Subcutaneous abdominal adipose tissue (tissue), 5 donors: ENCODE measurements around the gene KCNQ1.

ENCODE experiments used
- H3K27ac ChIP-seq: one replicate; pipeline ENCODE4 v1.7.0; 2013; ENCODE audit warnings: low read depth, mild to moderate bottlenecking, inconsistent platforms, low read length, moderate library complexity
- H3K27me3 ChIP-seq, 5 donors: one replicate each; pipeline ENCODE4 v1.7.0; 2013; ENCODE audit warnings: low read length in 5 of 5, inconsistent platforms in 1 of 5; ENCODE audit not compliant: control insufficient read depth in 5 of 5, insufficient read depth in 4 of 5
- H3K36me3 ChIP-seq, 5 donors: one replicate each; pipeline ENCODE4 v1.7.0; 2013; ENCODE audit warnings: low read length in 5 of 5; ENCODE audit not compliant: control insufficient read depth in 5 of 5, insufficient read depth in 5 of 5
- H3K4me1 ChIP-seq, 5 donors: one replicate each; pipeline ENCODE4 v1.7.0; 2013; ENCODE audit warnings: low read length in 5 of 5, mild to moderate bottlenecking in 3 of 5, moderate library complexity in 1 of 5; ENCODE audit not compliant: control insufficient read depth in 5 of 5, insufficient read depth in 5 of 5
- H3K4me3 ChIP-seq, 5 donors: one replicate each; pipeline ENCODE4 v1.7.0; 2013; ENCODE audit warnings: low read length in 5 of 5, low read depth in 1 of 5
- H3K9ac ChIP-seq, 5 donors: one replicate each; pipeline ENCODE4 v1.7.0; 2013; ENCODE audit warnings: low read length in 5 of 5, mild to moderate bottlenecking in 4 of 5, moderate library complexity in 3 of 5
- H3K9me3 ChIP-seq, 5 donors: one replicate each; pipeline ENCODE4 v1.7.0; 2013; ENCODE audit warnings: low read length in 5 of 5; ENCODE audit not compliant: control insufficient read depth in 5 of 5
- donor health status: healthy.
- donor health status: healthy.
- donor health status: healthy.
- donor health status: healthy.
- donor health status: healthy.

The KCNQ1 gene

DNA sequence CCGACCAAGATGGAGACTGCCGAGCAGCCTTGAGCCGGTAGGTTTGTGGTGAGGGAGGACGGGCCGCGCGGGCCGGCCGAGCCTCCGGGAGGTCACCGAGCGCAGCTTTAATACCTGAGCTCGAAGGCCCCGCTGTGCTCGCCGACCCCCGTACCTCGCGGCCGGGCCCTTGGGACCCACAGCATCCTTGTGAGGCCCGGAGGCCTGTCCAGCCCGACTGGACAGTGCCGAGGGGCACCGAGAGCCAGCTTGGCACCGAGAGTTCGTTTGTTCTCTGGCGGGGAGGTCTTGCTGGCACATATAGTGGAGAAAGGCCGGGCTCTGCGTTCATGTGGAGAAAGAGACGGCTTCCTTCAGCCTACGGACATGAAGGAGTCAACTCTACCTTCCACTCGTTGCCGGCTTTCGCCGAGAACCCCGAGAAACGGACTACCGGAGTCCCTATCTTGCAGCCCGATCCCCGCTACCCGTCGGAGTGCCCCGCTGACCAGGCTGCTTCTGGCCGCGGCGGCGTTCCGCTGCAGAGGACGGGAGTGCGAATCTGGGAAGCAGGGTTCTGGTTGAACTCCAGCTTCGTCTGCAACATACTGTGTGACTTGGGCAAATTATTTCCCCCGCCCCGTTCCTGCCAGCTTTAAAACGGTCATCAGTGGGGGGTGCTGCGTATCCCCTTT lies 43.9 kb upstream of the KCNQ1 start:
- H3K4me1 ChIP-seq = peaks cover 5 to 36% (median 31%) of the 10 kb centered on the region in 5 donors
- peaks cover 0 to 57% (median 49%) of the 10 kb centered on the region in 5 donors for H3K36me3 ChIP-seq
- H3K4me3 ChIP-seq = peak overlapping the region; percentile 94 to 99 (median 98)
- peaks cover 0 to 4% (median 0%) of the 10 kb centered on the region in 5 donors for H3K27me3 ChIP-seq
- peak overlapping the region; percentile 77 to 99 (median 97) for H3K9ac ChIP-seq
- no peaks in the 10 kb centered on the region for H3K9me3 ChIP-seq
- peak overlapping the region; percentile 79 for H3K27ac ChIP-seq

- Histone ChIP-seq H3K4me3 (peak overlapping the region; percentile 94 to 99 (median 98)), H3K27ac (peak overlapping the region; percentile 79), H3K36me3 (peaks cover 0 to 51% (median 43%) of the 10 kb centered on the region in 5 donors), H3K4me1 (peaks cover 5 to 36% (median 31%) of the 10 kb centered on the region in 5 donors), H3K27me3 (peaks cover 0 to 4% (median 0%) of the 10 kb centered on the region in 5 donors), H3K9me3 (no peaks in the 10 kb centered on the region), H3K9ac (peak overlapping the region; percentile 77 to 99 (median 97))
Measured at GRCh38 chr11:2401436-2401984, 43.3 kb upstream of the KCNQ1 start.

DNA sequence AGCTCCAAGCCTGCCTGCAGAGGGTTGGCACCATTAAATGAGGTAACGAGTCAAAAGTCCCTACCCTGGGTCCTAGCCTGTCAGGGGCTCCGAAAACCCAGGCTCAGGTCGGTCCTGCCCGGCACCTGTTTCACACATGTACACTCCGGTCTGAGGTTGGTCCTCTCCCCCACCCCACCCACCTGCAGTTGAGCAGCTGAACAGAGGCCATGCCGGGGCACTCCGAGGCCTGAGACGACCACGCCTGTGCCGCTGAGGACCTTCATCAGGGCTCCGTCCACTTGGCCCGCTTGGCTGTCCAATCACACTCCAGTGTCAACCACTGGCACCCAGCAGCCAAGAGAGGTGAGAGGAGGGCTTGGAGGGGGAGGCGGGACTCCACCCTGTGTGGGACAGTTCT lies 42.7 kb upstream of the KCNQ1 start:
- H3K27ac ChIP-seq = no peak overlapping the region
- H3K27me3 ChIP-seq = peaks cover 0 to 4% (median 0%) of the 10 kb centered on the region in 5 donors
- H3K9me3 ChIP-seq = no peaks in the 10 kb centered on the region
- H3K9ac ChIP-seq = peak overlapping the region in 3 of 5 donors; percentile 96 to 99 (median 97)
- peaks cover 0 to 45% (median 37%) of the 10 kb centered on the region in 5 donors for H3K36me3 ChIP-seq
- H3K4me1 ChIP-seq = peaks cover 5 to 36% (median 31%) of the 10 kb centered on the region in 5 donors
- H3K4me3 ChIP-seq = peak overlapping the region in 2 of 5 donors; percentile 98 to 99

GRCh38 chr11:2402890-2403645 lies 41.7 kb upstream of the KCNQ1 start:
- Histone ChIP-seq H3K27ac (no peak overlapping the region), H3K9ac (no peak overlapping the region)

DNA sequence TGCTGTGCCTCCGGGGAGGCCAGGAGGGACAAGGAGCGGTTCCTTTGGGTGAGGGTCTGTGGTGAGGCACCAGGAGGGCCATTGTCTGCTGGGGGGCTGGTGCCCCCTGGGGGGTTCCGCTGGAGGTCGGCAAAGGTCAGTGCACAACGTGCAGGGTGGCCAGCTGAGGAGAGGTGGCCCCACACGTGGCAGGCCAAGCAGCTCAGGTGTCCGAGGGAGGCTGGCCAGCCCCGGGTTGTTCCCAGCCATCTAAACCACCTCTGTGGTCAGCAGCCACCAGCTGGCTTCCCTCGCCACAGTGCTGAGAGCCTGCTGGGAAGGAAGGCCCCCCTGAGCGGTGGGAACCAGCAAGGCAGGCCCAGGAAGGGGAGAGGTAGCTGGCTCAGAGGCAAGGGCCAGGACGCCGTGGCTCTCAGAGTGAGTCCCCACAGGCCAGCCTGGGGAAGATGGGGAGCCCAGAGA lies 40.0 kb upstream of the KCNQ1 start:
- peaks cover 0 to 10% (median under 1%) of the 10 kb centered on the region in 5 donors for H3K27me3 ChIP-seq
- no peak overlapping the region for H3K9ac ChIP-seq
- no peaks in the 10 kb centered on the region for H3K9me3 ChIP-seq
- no peak overlapping the region for H3K27ac ChIP-seq
- no peak overlapping the region for H3K4me3 ChIP-seq
- H3K4me1 ChIP-seq = peaks cover 5 to 19% (median 16%) of the 10 kb centered on the region in 5 donors
- peaks cover 0 to 30% (median 26%) of the 10 kb centered on the region in 5 donors for H3K36me3 ChIP-seq

More at GRCh38 chr11:2402890-2403645, 41.7 kb upstream of the KCNQ1 start:
- Histone ChIP-seq H3K4me3 (no peak overlapping the region), H3K27me3 (peaks cover 0 to 4% (median 0%) of the 10 kb centered on the region in 5 donors), H3K36me3 (peaks cover 0 to 37% (median 31%) of the 10 kb centered on the region in 5 donors), H3K9me3 (no peaks in the 10 kb centered on the region), H3K4me1 (peaks cover 5 to 36% (median 31%) of the 10 kb centered on the region in 5 donors)

GRCh38 chr11:2406451-2406850 lies 38.4 kb upstream of the KCNQ1 start:
- peaks cover 0 to 9% (median 4%) of the 10 kb centered on the region in 5 donors for H3K27me3 ChIP-seq
- no peaks in the 10 kb centered on the region for H3K9me3 ChIP-seq
- H3K9ac ChIP-seq = no peak overlapping the region
- H3K4me3 ChIP-seq = no peak overlapping the region
- H3K27ac ChIP-seq = no peak overlapping the region
- H3K4me1 ChIP-seq = peaks cover 0 to 10% (median 9%) of the 10 kb centered on the region in 5 donors
- H3K36me3 ChIP-seq = peaks cover 0 to 30% (median 26%) of the 10 kb centered on the region in 5 donors

DNA sequence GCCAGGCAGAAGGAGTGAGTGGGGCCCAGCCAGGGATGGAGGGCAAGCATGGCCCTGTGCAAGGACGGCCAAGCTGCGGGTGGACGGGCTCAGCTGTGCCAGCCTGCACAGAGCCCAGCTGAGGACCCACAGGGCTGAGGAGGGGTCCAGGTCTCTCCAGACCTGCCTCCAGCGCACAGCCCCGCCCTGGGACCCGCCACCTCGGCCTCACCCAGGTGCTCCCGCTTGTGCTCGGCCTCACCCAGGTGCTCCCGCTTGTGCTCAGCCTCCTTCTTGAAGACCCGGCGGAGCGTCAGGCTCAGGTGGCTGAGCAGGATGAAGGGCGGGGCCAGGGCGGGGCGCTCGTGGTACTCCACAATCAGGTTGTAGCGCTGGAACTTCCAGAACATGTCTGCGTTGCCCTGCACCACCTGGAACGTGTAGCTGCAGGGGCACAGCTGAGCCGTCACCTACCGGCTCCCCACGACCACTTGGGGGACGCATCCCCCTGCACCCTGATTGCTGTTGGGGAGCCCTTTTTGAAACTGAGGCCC lies 37.9 kb upstream of the KCNQ1 start:
- no peak overlapping the region for H3K9ac ChIP-seq
- H3K27ac ChIP-seq = no peak overlapping the region
- H3K27me3 ChIP-seq = peaks cover 0 to 9% (median 4%) of the 10 kb centered on the region in 5 donors
- no peaks in the 10 kb centered on the region for H3K9me3 ChIP-seq
- peaks cover 0 to 5% (median 4%) of the 10 kb centered on the region in 5 donors for H3K4me1 ChIP-seq
- no peak overlapping the region for H3K4me3 ChIP-seq
- peaks cover 0 to 28% (median 24%) of the 10 kb centered on the region in 5 donors for H3K36me3 ChIP-seq

DNA sequence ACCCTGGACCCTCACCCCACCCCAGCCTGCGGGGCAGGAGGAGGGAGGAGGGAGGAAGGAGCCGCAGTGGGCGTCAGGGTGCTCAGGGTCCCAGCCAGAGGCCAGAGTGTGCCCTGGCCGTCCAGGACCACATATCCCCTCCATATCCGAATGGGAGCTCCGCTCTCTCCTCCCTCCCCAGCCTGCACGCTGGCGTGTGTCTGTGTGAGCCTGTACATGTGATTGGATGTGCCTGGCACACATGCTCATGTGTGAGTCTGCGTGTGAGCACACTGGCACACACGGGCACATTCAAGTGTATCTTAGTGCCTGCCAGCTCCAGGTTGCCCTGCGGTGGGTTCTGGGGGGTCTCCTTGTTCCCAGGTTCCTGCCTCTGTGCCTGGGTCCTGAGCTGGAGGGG lies 36.1 kb upstream of the KCNQ1 start:
- Histone ChIP-seq H3K9ac (no peak overlapping the region), H3K4me1 (no peaks in the 10 kb centered on the region), H3K27ac (no peak overlapping the region)

GRCh38 chr11:2409126-2409525 lies 35.7 kb upstream of the KCNQ1 start:
- no peak overlapping the region for H3K4me3 ChIP-seq
- H3K9me3 ChIP-seq = no peaks in the 10 kb centered on the region
- H3K27ac ChIP-seq = no peak overlapping the region
- H3K4me1 ChIP-seq = no peaks in the 10 kb centered on the region
- peaks cover 0 to 9% (median 4%) of the 10 kb centered on the region in 5 donors for H3K27me3 ChIP-seq
- H3K36me3 ChIP-seq = peaks cover 0 to 7% (median 2%) of the 10 kb centered on the region in 5 donors
- H3K9ac ChIP-seq = no peak overlapping the region

More for the DNA sequence above, 36.1 kb upstream of the KCNQ1 start:
- H3K27me3 ChIP-seq = peaks cover 0 to 9% (median 4%) of the 10 kb centered on the region in 5 donors
- H3K4me3 ChIP-seq = no peak overlapping the region
- peaks cover 0 to 11% (median 7%) of the 10 kb centered on the region in 5 donors for H3K36me3 ChIP-seq
- no peaks in the 10 kb centered on the region for H3K9me3 ChIP-seq
